A549 (cell line): Measurements from ENCODE around the gene SERPIND1. TPM values are rescaled to one million over a fixed set of nuclear protein-coding genes. Genes with fewer than 3 reads are reported as not detected.

Experiments
- ATAC-seq, 2 experiments: fragments of 200-7000 bp in 1 of 2; fragments of >200 bp in 1 of 2; cut with Nextera tagmentation in 1 of 2; cut with Tn5 transposase in 1 of 2; 3 replicates each; pipeline versions ENCODE4 v1.8.0 to v1.9.1; 2018 to 2020; ENCODE audit warnings: mild to moderate bottlenecking in 1 of 2, moderate library complexity in 1 of 2
- CTCF ChIA-PET: fragments of 300-600 bp; sonication (Branson Sonifier 250); formaldehyde crosslinking; extraction: SDS; loops from one replicate; lab custom pipeline; 2021; ENCODE audit warnings: antibody characterized with exemption, inconsistent platforms; lab: Yijun Ruan, JAX
- POLR2A ChIA-PET: fragments of 350-600 bp; formaldehyde crosslinking; extraction: SDS; loops from one replicate; lab custom pipeline; 2021; ENCODE audit warnings: antibody characterized with exemption, inconsistent platforms; lab: Yijun Ruan, JAX
- DNase-seq, 2 experiments: peaks; one replicate each; pipeline versions ENCODE4 v3.0.0 to v3.0.0-alpha.2; 2011 to 2016; ENCODE audit warnings: low read depth in 1 of 2, low spot score in 1 of 2
- FAIRE-seq: peaks from 2 replicates; lab custom pipeline; 2011; peaks lifted over from hg19 to GRCh38; lab: Jason Lieb, UNC
- H3K27ac ChIP-seq, 2 experiments: fragments of >200 bp; sonication (Bioruptor Twin); formaldehyde crosslinking; 3 replicates each; pipeline ENCODE4 v1.5.1; 2016 to 2017
- H3K4me1 ChIP-seq: fragments of >200 bp; sonication (Bioruptor Twin); formaldehyde crosslinking; 3 replicates; pipeline ENCODE4 v1.6.1; 2016
- H3K4me2 ChIP-seq: fragments of >200 bp; sonication (Bioruptor Twin); formaldehyde crosslinking; 3 replicates; pipeline ENCODE4 v1.6.1; 2016
- H3K4me3 ChIP-seq: fragments of >200 bp; sonication (Bioruptor Twin); formaldehyde crosslinking; 3 replicates; pipeline ENCODE4 v1.5.1; 2016
- H3K9me3 ChIP-seq: fragments of >200 bp; sonication (Bioruptor Twin); formaldehyde crosslinking; 3 replicates; pipeline ENCODE4 v1.6.1; 2016
- CEBPB ChIP-seq, 2 experiments: fragments of >200 bp in 1 of 2; sonication (Bioruptor Twin) in 1 of 2; formaldehyde crosslinking in 1 of 2; IDR thresholded peaks; 2 replicates each; pipeline ENCODE4 v1.6.1; 2012 to 2016
- EHMT2 ChIP-seq: fragments of 200-600 bp; sonication (generic); IDR thresholded peaks from 2 replicates; pipeline ENCODE4 v1.6.1; 2016; ENCODE audit warnings: antibody characterized with exemption, low read depth, mild to moderate bottlenecking, moderate library complexity
- FOSB ChIP-seq: fragments of 250-450 bp; sonication (Bioruptor Pico); IDR thresholded peaks from 2 replicates; pipeline ENCODE4 v1.5.0; 2020; ENCODE audit warnings: mild to moderate bottlenecking, moderate library complexity
- FOXS1 ChIP-seq: fragments of 250-450 bp; sonication (Bioruptor Pico); IDR thresholded peaks from 2 replicates; pipeline ENCODE4 v1.5.0; 2020; ENCODE audit warnings: mild to moderate bottlenecking, moderate library complexity
- HDAC2 ChIP-seq: fragments of 200-600 bp; sonication (generic); IDR thresholded peaks from 2 replicates; pipeline ENCODE4 v1.6.1; 2016
- HOXA7 ChIP-seq: fragments of 250-450 bp; sonication (Bioruptor Pico); IDR thresholded peaks from 2 replicates; pipeline ENCODE4 v1.5.0; 2020; ENCODE audit warnings: mild to moderate bottlenecking, moderate library complexity
- HOXB5 ChIP-seq: fragments of 250-450 bp; sonication (Bioruptor Pico); IDR thresholded peaks from 2 replicates; pipeline ENCODE4 v1.5.0; 2020; ENCODE audit warnings: mild to moderate bottlenecking, moderate library complexity
- JUN ChIP-seq, 2 experiments: fragments of >200 bp; sonication (Bioruptor Twin); formaldehyde crosslinking; IDR thresholded peaks; 2 replicates in 1 of 2; 3 replicates in 1 of 2; pipeline ENCODE4 v1.6.1; 2016 to 2017
- JUNB ChIP-seq: fragments of >200 bp; sonication (Bioruptor Twin); formaldehyde crosslinking; IDR thresholded peaks from 2 replicates; pipeline ENCODE4 v1.6.1; 2016
- MAFK ChIP-seq: fragments of 450-650 bp; IDR thresholded peaks from 2 replicates; pipeline ENCODE4 v1.6.1; 2014; ENCODE audit not compliant: partially characterized antibody
- NPAS2 ChIP-seq: fragments of 250-450 bp; sonication (Bioruptor Pico); IDR thresholded peaks from 2 replicates; pipeline ENCODE4 v1.8.0; 2022; ENCODE audit warnings: mild to moderate bottlenecking, moderate library complexity, borderline replicate concordance
- NR3C1 ChIP-seq: fragments of >200 bp; sonication (Bioruptor Twin); formaldehyde crosslinking; IDR thresholded peaks from 3 replicates; pipeline ENCODE4 v1.6.1; 2017
- POLR2AphosphoS2 ChIP-seq: conservative IDR thresholded peaks from 2 replicates; pipeline ENCODE4 v1.6.1; 2012; ENCODE audit warnings: low read length, improper control_type of control experiment, inconsistent platforms
- RAD21 ChIP-seq, 2 experiments: fragments of >200 bp in 1 of 2; sonication (Bioruptor Twin) in 1 of 2; formaldehyde crosslinking in 1 of 2; IDR thresholded peaks in 1 of 2; conservative IDR thresholded peaks in 1 of 2; 2 replicates in 1 of 2; 3 replicates in 1 of 2; pipeline ENCODE4 v1.6.1; 2012 to 2018; ENCODE audit warnings: inconsistent platforms in 1 of 2
- RARB ChIP-seq: fragments of 250-450 bp; sonication (Bioruptor Pico); IDR thresholded peaks from 2 replicates; pipeline ENCODE4 v1.8.0; 2021; ENCODE audit warnings: mild to moderate bottlenecking, moderate library complexity
- SREBF2 ChIP-seq: fragments of 450-650 bp; IDR thresholded peaks from 2 replicates; pipeline ENCODE4 v1.6.1; 2014; ENCODE audit warnings: mild to moderate bottlenecking, moderate library complexity
- TFCP2L1 ChIP-seq: fragments of 250-450 bp; sonication (Bioruptor Pico); IDR thresholded peaks from 2 replicates; pipeline ENCODE4 v1.5.0; 2021; ENCODE audit warnings: mild to moderate bottlenecking
- TP53 ChIP-seq: fragments of 250-450 bp; sonication (Bioruptor Pico); IDR thresholded peaks from 2 replicates; pipeline ENCODE4 v1.5.0; 2021; ENCODE audit warnings: mild to moderate bottlenecking, moderate library complexity
- ZC3H11A ChIP-seq: fragments of 450-650 bp; IDR thresholded peaks from 2 replicates; pipeline ENCODE4 v1.6.1; 2014; ENCODE audit warnings: antibody characterized with exemption, mild to moderate bottlenecking
- ZFP36 ChIP-seq: fragments of 450-650 bp; IDR thresholded peaks from 2 replicates; pipeline ENCODE4 v1.6.1; 2014; ENCODE audit warnings: borderline replicate concordance; ENCODE audit not compliant: partially characterized antibody
- ZNF302 ChIP-seq: fragments of 250-450 bp; sonication (Bioruptor Pico); IDR thresholded peaks from 2 replicates; pipeline ENCODE4 v1.9.0; 2021; ENCODE audit warnings: inconsistent platforms, mild to moderate bottlenecking, moderate library complexity
- WGBS: methylation state at CpG from one replicate; pipeline ENCODE4 v1.1.6; 2017; ENCODE audit errors: missing lambda C conversion rate; 5-methylcytosine and 5-hydroxymethylcytosine counted together
- polyA plus RNA-seq, 4 experiments: library from polyadenylated mRNA; depleted of rRNA in 3 of 4; stranded (reverse); fragments of >200 nt; fragmentation: RNase III in 1 of 4; extraction: RNeasy Plus Mini Kit Qiagen cat#74134 plus additional on column Dnase treatment in 1 of 4; gene quantifications; 2 replicates in 3 of 4; 3 replicates in 1 of 4; pipeline ENCODE4 v1.2.3, GENCODE V29; 2011 to 2017
- TF ChIP-seq, protein P1 (sequence below): fragments of 200-600 bp; sonication (generic); IDR thresholded peaks from 2 replicates; pipeline ENCODE4 v1.6.1; 2016; ENCODE audit warnings: antibody characterized with exemption, mild to moderate bottlenecking, moderate library complexity
- TF ChIP-seq, protein P2 (sequence below): fragments of >200 bp; sonication (Bioruptor Twin); formaldehyde crosslinking; IDR thresholded peaks from 2 replicates; pipeline ENCODE4 v1.6.1; 2016
- TF ChIP-seq, protein P3 (sequence below): fragments of 250-450 bp; sonication (Bioruptor Pico); IDR thresholded peaks from 2 replicates; pipeline ENCODE4 v1.5.0; 2020; ENCODE audit warnings: low read depth, mild to moderate bottlenecking, moderate library complexity

The SERPIND1 gene
- polyA plus RNA-seq, 2 of the 4 experiments (the other 2 are of a cell fraction): not detected

DNA sequence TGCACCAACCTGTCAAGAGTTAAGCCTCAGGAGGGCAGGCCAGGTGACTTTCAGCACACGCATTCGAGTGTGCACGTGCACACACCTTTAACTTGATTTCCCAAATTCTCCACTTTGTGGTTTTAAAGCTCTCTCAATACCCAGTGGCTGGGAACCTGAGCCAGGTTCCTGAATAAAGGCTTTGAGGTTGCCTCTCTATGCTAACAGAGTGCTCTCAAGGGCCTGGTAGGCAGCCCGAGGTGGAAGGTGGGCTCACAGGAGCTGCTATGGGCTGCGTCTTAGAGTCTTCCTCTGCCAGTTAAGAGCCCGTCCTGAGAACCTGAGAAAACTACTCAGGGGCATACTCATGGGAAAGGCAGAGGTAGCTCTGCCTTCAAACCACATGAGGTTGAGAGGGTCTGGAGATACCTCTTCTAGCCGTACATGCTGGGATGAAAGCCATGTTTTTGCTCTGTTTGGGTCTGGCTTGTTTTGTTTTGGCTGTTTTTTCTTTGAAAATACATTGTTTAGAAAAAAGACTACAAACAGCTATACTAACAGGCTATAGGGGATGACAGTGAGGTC is 11.6 kb upstream of the SERPIND1 start:
- H3K4me2 ChIP-seq: no peak overlapping the region
- POLR2A ChIA-PET: no interaction called here
- no peak for TF ChIP-seq HOXB5 (CRISPR knock-in tag)
- TF ChIP-seq HOXA7: no peak
- TF ChIP-seq, all 56 proteins: peak for 0
- no peak for ATAC-seq
- no peak for FAIRE-seq
- CTCF ChIA-PET: interaction anchor here (1.2 to 2.7 kb wide), 2 partner anchors 10 to 21 kb away, joined by 3 to 12 read pairs; no protein-coding TSS in a partner anchor
- 87% methylated on average over 7 of the region's 7 CpGs for WGBS
- Histone ChIP-seq H3K9me3 (no peaks in the 10 kb centered on the region), H3K4me1 (no peaks in the 10 kb centered on the region), H3K4me3 (no peak overlapping the region), H3K27ac (no peak overlapping the region)
- DNase-seq: no peak

DNA sequence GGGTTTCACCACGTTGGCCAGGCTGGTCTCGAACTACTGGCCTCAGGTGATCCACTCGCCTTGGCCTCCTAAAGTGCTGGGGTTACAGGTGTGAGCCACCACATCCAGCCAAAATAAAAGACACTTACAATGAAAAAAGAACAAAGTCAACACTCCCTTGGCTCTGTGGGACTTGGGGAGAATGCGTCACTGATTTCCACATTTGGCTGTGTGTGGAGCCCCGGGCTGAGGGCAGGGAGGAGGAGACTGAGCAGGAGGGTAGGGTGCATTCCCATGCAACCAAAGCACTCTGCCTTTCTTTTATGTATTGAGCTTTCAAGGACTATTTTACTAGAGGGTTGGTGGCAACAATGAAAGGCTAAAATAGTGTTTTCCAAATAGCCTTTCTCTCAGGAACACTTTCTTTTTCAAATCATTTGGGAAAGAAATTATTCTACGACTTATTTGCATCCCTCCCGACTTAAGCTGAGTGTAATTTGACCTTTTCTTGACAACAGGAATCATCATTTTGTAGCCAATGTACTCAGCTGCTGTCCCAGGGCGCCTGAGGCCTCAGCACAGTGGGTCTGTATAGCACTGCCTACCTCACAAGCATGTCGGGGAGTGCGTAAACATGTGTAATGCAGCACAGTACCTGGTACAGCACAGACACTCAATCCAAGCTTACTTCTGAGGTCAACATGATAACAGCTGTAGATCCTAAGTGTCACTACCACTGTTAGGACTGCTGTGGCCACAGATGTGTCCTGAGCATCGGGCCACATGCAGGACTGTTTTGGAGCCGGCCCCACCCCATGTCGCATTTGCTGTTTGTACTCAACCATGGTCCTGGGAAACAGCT is 10.1 kb upstream of the SERPIND1 start:
- ATAC-seq: no peak
- no peak for TF ChIP-seq JUN (IDR thresholded peaks at IDR 0.05)
- TF ChIP-seq, protein P1, sequence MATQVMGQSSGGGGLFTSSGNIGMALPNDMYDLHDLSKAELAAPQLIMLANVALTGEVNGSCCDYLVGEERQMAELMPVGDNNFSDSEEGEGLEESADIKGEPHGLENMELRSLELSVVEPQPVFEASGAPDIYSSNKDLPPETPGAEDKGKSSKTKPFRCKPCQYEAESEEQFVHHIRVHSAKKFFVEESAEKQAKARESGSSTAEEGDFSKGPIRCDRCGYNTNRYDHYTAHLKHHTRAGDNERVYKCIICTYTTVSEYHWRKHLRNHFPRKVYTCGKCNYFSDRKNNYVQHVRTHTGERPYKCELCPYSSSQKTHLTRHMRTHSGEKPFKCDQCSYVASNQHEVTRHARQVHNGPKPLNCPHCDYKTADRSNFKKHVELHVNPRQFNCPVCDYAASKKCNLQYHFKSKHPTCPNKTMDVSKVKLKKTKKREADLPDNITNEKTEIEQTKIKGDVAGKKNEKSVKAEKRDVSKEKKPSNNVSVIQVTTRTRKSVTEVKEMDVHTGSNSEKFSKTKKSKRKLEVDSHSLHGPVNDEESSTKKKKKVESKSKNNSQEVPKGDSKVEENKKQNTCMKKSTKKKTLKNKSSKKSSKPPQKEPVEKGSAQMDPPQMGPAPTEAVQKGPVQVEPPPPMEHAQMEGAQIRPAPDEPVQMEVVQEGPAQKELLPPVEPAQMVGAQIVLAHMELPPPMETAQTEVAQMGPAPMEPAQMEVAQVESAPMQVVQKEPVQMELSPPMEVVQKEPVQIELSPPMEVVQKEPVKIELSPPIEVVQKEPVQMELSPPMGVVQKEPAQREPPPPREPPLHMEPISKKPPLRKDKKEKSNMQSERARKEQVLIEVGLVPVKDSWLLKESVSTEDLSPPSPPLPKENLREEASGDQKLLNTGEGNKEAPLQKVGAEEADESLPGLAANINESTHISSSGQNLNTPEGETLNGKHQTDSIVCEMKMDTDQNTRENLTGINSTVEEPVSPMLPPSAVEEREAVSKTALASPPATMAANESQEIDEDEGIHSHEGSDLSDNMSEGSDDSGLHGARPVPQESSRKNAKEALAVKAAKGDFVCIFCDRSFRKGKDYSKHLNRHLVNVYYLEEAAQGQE: no peak
- no peak for TF ChIP-seq SREBF2
- TF ChIP-seq NR3C1: no peak
- TF ChIP-seq HDAC2: no peak
- TF ChIP-seq ZC3H11A: no peak
- TF ChIP-seq NPAS2 (CRISPR knock-in tag): no peak
- TF ChIP-seq FOXS1 (CRISPR knock-in tag): no peak
- TF ChIP-seq ZNF302: no peak
- TF ChIP-seq RARB: no peak
- no peak for TF ChIP-seq TFCP2L1 (CRISPR knock-in tag)
- TF ChIP-seq POLR2AphosphoS2: no peak
- TF ChIP-seq RAD21 (conservative IDR thresholded peaks at IDR 0.05 in 1 of 2, IDR thresholded peaks at IDR 0.05 in 1 of 2): no peak
- TF ChIP-seq CEBPB (IDR thresholded peaks at IDR 0.05): no peak
- TF ChIP-seq ZFP36: no peak
- no peak for TF ChIP-seq JUNB
- TF ChIP-seq, protein P2, sequence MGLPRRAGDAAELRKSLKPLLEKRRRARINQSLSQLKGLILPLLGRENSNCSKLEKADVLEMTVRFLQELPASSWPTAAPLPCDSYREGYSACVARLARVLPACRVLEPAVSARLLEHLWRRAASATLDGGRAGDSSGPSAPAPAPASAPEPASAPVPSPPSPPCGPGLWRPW: no peak
- TF ChIP-seq FOSB (CRISPR knock-in tag): no peak
- no peak for DNase-seq
- H3K4me1 ChIP-seq: no peaks in the 10 kb centered on the region
- no peaks in the 10 kb centered on the region for H3K9me3 ChIP-seq
- no peak for FAIRE-seq
- H3K27ac ChIP-seq: no peak overlapping the region
- no peak overlapping the region for H3K4me3 ChIP-seq
- ChIA-PET POLR2A (no interaction called here), CTCF (interaction anchor here (1.1 to 2.7 kb wide), 3 partner anchors 9 to 32 kb away, joined by 3 to 12 read pairs (median 3); no protein-coding TSS in a partner anchor)
- 86% methylated on average over 10 of the region's 13 CpGs for WGBS
- no peak overlapping the region for H3K4me2 ChIP-seq

DNA sequence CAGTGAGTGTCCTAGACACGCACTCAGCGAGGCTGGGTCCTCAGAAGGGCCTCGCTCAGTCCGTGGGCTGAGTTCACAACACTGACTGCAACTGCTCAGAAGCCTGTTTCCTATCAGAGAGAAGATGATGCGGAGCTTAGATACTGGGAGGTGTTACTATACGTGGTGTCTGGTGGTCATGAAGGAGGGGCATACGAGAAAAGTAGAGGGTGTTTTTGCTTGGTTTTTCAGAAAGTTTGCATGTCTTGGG is 9.5 kb upstream of the SERPIND1 start:
- no peak overlapping the region for H3K4me3 ChIP-seq
- WGBS: 97% methylated on average over 7 of the region's 7 CpGs
- no peak for DNase-seq
- H3K27ac ChIP-seq: no peak overlapping the region
- CTCF ChIA-PET: interaction anchor here (1.1 to 2.7 kb wide), 2 partner anchors 19 to 31 kb away, joined by 3 to 12 read pairs; no protein-coding TSS in a partner anchor
- H3K4me2 ChIP-seq: no peak overlapping the region
- H3K4me1 ChIP-seq: no peaks in the 10 kb centered on the region
- ATAC-seq: no peak
- no peak for TF ChIP-seq EHMT2
- no peak for TF ChIP-seq FOSB (CRISPR knock-in tag)
- TF ChIP-seq ZNF302: no peak
- no peak for TF ChIP-seq TP53
- TF ChIP-seq MAFK: no peak
- TF ChIP-seq, protein P3, sequence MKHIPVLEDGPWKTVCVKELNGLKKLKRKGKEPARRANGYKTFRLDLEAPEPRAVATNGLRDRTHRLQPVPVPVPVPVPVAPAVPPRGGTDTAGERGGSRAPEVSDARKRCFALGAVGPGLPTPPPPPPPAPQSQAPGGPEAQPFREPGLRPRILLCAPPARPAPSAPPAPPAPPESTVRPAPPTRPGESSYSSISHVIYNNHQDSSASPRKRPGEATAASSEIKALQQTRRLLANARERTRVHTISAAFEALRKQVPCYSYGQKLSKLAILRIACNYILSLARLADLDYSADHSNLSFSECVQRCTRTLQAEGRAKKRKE: no peak
- TF ChIP-seq, all 56 proteins: peak for 0
- no peak for FAIRE-seq
- no peaks in the 10 kb centered on the region for H3K9me3 ChIP-seq
- POLR2A ChIA-PET: no interaction called here
